ENCODE data around the gene AFMID.
"Not testable (repeated sequence)": the region's sequence is repeated elsewhere in the genome, so short reads cannot be mapped to it uniquely, and the experiment has no call there.

Gene AFMID

DNA sequence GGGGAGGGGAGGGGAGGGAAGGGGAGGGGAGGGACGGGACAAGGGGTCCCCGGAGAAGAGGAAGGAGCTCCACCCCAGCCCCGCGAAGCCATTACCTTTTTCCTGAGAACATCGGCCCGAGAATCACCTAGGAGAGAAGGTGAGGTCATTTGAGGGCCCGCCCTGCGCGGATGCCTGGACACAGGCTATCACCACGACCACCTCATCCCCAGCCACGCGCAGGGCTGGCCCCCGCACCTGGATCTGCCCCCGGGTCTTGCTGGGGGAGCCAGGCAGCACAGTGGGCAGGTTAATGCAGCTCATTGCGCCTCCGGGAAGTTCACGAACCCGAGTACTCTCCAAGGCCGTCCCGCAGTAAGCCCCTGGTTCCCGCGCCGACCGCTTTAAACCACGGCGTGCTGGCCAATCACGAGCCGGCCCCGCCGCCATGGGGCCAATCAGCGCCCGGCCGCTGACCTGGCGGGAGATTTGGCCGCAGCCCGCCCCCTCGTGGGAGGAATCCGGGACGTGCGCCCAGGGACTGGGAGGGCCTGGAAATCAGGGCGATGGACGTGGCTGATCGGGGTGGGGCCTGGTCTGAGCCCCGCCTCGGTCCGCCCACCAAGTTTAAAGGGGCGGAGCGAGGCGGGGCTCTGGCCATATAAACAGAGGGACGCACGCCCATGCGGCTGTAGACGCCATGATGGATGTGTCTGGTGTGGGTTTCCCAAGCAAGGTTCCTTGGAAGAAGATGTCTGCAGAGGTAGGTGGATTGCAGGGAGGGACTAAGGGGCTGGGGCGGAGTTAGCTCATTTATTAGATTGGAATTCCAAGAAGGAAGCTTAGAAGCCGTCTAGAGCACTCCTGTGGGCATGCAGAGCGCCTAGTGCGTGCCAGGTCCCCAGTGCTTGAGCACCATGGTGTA, at the start of gene AFMID, which contains the start of gene TK1:
Gene AFMID, plus strand, starts transcription at position 671 of the 904 bp plus-strand sequence. Its CDS starts 9 bp downstream, at position 680.
Gene TK1, minus strand, starts transcription at position 361 of the 904 bp plus-strand sequence. Its CDS starts 58 bp downstream, at position 303.
- DNase-seq (ENCODE audit: low read depth), result peak; percentile 94

DNA sequence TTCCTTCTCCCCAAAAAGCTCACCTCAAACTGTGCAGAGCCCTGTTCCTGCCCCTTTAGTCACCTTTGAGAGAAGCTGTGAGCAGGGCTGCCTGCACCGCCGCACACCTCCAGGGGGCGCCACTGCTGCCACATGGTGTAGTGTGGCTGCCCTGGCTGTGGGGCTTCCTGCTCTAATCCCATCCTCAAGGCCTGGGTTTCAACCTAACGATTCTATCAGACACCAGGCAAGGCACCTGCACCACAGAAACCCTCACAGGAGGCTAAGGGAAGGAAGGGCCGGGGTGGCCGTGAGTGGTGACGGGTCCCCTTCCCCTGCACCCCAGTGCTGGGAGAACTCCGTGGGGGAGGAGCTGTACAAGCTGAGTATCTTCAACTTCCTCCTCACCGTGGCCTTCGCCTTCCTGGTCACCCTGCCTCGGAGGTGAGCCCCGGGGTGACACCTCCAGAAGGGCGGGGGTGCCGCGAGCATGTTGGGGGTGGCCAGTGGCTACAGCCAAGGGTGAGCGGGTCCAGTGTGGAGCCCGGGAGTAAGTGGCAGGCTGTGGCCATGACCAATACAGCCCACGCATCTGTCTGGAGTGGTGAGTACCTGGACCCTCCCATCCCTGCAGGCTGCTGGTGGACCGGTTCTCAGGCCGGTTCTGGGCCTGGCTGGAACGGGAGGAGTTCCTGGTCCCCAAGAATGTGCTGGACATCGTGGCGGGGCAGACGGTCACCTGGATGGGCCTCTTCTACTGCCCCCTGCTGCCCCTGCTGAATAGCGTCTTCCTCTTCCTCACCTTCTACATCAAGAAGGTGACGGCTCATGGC, 49.6 kb upstream of the AFMID start:
- no peak for DNase-seq (ENCODE audit: low read depth)

- DNase-seq (ENCODE audit: low read depth), result no peak
Observed at GRCh38 chr17:78138204-78139060, 48.7 kb upstream of the AFMID start.

GRCh38 chr17:78139861-78140168, 47.3 kb upstream of the AFMID start:
- not testable (repeated sequence) for DNase-seq (ENCODE audit: low read depth)

DNA sequence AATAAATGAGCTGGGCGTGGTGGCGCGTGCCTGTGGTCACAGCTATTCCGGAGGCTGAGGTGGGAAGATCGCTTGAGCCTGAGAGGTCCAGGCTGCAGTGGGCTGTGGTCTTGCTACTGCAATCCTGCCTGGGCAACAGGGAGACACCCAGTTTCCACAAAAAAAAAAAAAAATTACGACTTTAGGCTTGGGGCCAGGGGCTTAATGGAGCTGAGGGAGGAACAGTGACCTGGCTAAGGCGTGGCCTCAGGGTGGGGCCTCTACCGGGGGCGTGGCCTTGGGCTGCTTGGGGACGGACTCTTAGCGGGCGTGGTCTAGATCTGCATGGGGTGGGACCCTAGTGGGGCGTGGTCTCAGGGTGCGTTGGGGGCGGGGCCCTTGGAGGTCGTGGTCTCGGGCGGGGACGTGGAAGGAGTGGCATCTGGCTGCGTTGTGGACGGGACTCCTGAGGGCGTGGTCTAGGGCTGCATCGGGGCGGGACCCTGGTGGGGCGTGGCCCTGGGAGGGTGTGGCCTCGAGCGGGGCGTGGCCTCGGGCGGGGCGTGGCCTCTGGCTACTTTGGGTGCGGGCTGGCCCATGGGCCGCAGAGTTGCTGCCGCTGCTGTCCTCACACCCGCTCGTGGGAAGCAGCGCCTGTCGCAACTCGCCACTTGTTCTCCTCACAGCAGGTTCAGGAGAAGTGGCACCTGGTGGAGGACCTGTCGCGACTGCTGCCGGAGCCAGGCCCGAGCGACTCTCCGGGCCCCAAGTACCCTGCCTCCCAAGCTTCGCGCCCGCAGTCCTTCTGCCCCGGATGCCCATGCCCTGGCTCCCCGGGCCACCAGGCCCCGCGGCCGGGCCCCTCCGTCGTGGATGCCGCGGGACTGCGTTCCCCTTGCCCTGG, 46.8 kb upstream of the AFMID start:
- DNase-seq (ENCODE audit: low read depth), result peak; percentile 75

DNA sequence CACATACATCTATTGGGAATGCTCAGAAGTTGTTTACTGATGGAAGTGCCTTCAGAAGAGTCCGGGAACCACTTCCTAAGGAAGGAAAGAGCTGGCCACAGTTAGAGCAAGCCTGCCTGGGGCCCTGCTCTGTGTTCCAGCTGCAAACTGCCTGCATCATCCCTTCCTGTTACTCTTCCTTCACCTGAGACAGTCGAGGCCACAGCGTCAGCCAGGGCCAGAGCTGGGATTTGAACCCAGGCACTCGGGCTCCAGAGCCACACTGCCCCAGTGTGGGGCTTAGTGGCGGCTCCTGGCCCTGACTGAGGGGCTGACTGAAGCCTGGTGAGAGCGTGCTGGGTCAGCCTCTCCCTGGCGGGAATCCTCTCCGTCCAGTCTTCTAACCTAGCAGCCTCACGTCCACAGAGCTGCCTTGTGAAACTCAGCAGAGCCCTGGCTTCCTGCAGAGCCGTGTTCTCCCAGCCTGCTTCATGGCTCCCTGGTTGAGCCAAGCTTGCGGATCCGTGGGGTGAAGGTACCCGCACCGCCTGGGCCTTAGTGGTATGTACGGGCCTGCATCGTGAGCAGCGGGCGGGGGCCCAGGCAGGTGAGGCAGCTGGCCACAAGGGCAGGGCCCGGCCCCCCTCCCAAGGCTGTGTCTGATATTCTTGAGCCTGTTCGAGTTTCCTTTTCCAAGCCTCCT, 45.6 kb upstream of the AFMID start:
- no peak for DNase-seq (ENCODE audit: low read depth)

GRCh38 chr17:78142119-78142861, 44.9 kb upstream of the AFMID start:
- DNase-seq (ENCODE audit: low read depth), result peak; percentile 17

- DNase-seq (ENCODE audit: low read depth), result no peak
Observed at GRCh38 chr17:78143214-78144146, 43.7 kb upstream of the AFMID start.

- DNase-seq (ENCODE audit: low read depth), result peak; percentile 93
Observed at GRCh38 chr17:78144147-78144719, 42.9 kb upstream of the AFMID start.

DNA sequence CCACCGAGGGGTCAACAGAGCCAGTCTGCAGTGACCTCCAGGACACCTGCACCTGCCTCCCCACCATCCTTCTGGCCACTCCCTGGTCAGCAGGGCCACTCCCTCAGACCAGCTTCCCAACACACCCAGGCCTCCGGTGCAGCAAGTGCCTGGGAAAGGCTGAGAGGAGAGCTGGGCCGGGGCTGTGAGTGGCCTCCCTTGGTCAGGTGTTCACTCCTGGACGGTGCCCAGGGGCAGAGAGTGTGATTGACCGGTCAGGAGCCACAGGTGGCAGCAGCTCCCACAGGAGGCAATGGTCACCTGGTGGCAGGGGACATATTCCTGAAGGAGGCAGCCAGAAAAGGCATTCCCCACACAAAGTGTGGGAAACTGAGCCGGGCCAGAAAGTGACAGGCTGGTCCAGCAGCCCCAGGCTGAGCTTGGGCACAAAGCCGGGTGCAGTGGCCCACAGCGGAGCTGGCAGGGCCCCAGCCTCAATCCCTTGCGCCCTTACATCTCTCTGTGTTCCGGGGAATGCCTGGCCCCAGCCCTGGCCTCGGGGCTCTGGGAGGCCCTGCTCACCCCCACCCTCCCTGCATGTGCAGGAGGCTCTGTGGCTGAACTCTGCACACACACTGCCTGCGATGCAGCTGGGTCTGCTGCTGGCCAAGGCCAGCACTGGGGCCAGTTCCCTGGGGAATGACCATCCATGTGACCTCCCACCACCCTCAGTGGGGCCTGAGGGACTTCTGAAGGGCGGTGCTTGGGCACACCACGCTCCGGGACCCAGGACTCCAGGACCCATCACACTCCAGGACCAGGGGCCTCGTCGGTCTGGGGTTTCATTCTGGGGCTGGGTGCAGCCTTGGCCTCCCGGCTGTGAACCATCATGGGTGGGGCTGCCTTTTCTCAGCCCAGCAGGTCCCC, 42.2 kb upstream of the AFMID start:
- DNase-seq (ENCODE audit: low read depth), result peak; percentile 67

- no peak for DNase-seq (ENCODE audit: low read depth)
Observed at GRCh38 chr17:78146471-78146869, 40.7 kb upstream of the AFMID start.

- DNase-seq (ENCODE audit: low read depth), result no peak
Observed at GRCh38 chr17:78146881-78147280, 40.3 kb upstream of the AFMID start.

DNA sequence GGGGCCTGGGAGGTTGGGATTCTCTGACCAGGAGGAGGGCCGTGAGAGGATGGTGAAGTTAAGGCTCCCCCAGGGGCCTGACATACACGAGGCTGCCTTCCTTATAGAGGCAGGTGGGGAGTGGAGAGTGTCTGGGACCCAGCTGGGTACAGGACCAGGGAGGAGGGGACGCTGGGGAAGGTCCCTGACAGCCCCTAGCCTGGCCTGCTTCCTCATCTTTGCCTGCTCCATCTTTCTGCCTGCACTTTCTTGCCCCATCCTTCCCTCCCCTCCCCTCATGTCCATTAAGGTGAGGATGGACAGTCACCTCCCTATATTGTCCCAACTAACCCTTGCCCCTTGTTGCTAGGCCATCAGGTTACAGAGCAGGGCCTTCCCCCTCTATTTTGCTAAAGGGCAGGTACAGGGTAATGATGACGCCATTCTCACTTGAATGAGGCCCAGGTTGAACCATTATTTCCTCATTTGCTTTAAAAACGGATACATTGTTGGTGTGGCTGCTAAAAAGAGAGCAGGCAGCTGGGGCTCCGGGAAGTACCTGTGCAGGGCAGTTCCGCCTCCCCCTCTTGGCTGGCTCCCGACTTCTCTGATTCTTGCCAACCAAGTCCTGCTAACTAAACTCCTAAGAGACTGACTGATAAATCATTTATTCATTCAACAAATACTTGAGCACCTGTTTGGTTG, 39.7 kb upstream of the AFMID start:
- DNase-seq (ENCODE audit: low read depth), result no peak

DNA sequence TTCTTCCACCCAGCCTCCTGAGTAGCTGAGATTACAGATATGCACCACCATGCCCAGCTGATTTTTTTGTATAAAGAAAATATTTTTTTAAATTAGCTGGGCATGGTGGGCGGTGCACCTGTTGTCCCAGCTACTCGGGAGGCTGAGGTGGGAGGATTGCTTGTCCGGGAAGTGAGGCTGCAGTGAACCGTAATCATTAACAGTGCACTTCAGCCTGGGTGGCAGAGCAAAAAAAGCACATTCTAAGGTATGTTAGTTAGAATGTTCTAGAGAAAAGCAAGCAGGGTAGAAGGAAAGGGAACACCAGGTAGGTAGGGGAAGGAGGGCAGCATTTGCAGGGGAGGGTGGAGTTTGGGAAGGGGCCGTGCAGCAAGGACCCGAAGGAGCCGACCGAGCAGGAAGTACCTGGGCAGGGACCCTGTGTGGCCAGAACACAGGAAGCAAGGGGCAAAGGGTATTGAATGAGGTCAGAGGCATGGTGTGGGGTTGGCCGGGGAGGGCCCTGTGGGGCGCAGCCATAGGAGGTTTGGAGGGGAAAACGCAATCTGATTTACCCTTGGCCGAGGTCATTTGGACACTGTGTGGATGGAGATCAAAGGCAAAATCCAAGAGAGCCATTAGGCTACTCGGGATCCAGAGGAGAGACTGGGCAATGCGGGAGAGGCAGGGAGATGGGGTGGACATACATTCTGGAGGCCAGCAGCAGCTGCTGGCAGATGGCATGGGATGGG, 38.7 kb upstream of the AFMID start:
- DNase-seq (ENCODE audit: low read depth), result no peak

- DNase-seq (ENCODE audit: low read depth), result no peak
Observed at GRCh38 chr17:78151514-78152008, 35.6 kb upstream of the AFMID start.
